ENCODE data around the gene SBNO1.
"Not testable (repeated sequence)": the region's sequence is repeated elsewhere in the genome, so short reads cannot be mapped to it uniquely, and the experiment has no call there.

The SBNO1 gene

DNA sequence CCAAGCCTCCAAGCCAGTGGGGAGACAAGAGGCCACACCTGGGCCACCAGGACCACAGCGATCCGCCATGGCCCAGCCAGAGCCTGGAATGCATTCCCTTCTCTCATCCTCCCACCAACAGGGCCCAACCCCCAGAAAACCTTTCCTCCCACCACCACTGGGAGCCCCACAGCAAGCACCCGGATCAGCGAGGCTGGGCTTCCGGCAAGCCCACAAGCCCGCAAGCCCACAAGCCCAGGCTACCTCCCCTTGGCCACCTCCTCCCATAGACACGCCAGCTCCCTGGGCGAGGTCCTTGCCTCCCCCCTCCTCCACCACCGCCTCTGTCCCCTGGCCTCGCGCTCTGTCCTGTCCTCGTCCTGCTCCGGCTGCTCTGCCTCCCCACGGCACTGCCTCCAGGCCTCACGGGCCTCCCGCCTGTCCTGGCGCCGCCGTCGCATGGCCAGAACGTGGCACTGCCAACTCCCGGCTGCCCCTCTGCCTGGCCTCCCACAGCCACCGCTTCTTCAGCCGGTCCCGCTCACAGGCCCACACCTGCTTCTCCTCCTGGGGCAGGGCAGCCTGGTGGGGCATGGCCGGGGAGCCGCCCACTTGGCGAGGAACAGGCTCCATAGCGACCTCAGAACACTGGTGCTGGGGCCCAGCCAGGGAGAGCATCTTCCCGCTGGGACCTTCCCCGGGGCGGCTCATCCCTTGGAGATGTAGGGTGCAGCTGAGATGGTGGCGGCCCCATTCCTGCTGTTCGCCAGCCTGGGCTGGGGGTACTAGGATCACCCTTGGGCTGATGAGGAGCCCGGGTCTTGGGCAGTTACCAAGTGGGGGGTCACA lies 98.6 kb downstream of the SBNO1 start:
- no peaks in the 10 kb centered on the region for H3K9me3 ChIP-seq (ENCODE audit: control insufficient read depth, low read length)
- H3K4me1 ChIP-seq (ENCODE audit: control insufficient read depth, insufficient read depth, low read length), result peaks cover 5% of the 10 kb centered on the region
- no peak overlapping the region for H3K27ac ChIP-seq (ENCODE audit: insufficient read depth, low read depth, low read length, poor library complexity, severe bottlenecking)
- H3K4me3 ChIP-seq (ENCODE audit: insufficient read depth, low read depth, low read length), result no peak overlapping the region
- no peaks in the 10 kb centered on the region for H3K27me3 ChIP-seq (ENCODE audit: control insufficient read depth, insufficient read depth, low read length, poor library complexity, severe bottlenecking)
- peaks cover 17% of the 10 kb centered on the region for H3K36me3 ChIP-seq (ENCODE audit: control insufficient read depth, insufficient read depth, low read length)
- 93% methylated on average over 35 of the region's 35 CpGs for WGBS, 2 experiments

DNA sequence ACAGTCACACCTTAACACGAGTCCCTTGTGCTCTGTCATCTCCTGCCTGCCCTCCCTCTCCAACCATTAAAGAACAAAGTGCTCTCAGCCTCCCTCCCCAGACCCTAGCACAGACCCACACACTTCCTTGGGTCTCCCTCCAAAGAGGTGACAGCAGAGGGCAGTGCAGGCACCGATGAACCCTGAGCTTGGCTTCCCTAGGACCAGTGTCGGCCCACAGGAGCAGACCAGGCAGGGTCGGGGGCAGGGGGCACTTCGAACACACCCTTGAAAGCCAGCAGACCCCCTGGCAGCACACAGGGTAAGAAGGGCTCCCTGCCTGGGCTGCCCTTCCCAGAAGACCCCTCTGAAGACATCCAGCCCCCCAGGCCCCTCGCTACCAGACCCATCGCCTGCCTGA lies 100.0 kb downstream of the SBNO1 start:
- no peak overlapping the region for H3K4me3 ChIP-seq (ENCODE audit: insufficient read depth, low read depth, low read length)
- no peaks in the 10 kb centered on the region for H3K9me3 ChIP-seq (ENCODE audit: control insufficient read depth, low read length)
- peaks cover 32% of the 10 kb centered on the region for H3K36me3 ChIP-seq (ENCODE audit: control insufficient read depth, insufficient read depth, low read length)
- no peaks in the 10 kb centered on the region for H3K27me3 ChIP-seq (ENCODE audit: control insufficient read depth, insufficient read depth, low read length, poor library complexity, severe bottlenecking)
- H3K4me1 ChIP-seq (ENCODE audit: control insufficient read depth, insufficient read depth, low read length), result peaks cover 5% of the 10 kb centered on the region
- H3K27ac ChIP-seq (ENCODE audit: insufficient read depth, low read depth, low read length, poor library complexity, severe bottlenecking), result no peak overlapping the region
- WGBS, 2 experiments, result 75 to 78% methylated on average over 7 of the region's 7 CpGs

DNA sequence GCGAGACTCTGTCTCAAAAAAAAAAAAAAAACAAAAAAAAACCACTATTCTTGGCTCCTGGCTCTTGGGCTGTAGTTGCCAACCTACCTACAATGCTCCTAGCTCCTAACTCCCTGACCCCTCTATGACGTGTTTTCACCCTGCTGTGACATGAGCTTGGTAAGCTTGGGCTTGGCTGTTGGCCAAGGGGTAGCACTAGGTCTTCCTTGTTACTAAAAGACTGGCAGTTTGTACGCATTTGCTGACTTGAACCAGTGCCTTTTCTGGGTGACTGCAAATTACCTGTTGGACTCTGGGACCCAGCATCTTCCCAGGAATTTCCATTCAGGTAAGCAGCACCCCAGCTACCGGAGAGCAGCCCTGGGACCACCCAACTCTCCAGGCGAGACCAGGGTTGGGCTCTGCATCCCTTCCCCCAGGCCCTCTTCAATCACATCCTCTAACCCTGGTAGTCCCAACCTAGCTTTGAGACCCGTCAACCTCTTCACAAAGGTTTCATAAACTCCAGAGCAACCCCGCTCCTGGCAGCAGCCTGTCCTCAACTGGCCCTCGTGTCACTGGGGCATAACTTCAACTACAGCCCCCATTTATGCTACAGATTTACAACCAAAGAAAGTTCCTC lies 101.3 kb downstream of the SBNO1 start:
- WGBS, 2 experiments, result 94 to 95% methylated on average over 8 of the region's 8 CpGs

DNA sequence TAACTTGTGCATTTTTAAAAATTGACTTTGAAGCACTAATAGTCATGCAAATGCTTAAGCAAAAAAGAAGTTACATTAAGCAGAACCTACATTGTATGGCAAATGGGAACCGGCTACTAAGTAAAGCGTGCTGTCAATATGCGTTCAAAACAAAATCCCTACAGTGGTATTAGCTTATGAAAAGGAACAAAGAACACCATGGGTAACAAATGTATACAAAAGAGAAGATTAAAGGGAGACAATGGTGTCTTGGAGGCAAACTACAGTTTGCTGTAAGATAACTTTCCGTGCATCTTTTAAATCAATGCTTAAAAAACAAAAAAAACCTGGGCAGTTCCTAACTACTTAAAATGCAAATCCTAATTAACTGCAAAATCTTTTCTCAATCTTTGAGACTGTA lies 103.5 kb downstream of the SBNO1 start:
- Histone ChIP-seq H3K4me1 (ENCODE audit: control insufficient read depth, insufficient read depth, low read length) (no peaks in the 10 kb centered on the region), H3K4me3 (ENCODE audit: insufficient read depth, low read depth, low read length) (no peak overlapping the region), H3K9me3 (ENCODE audit: control insufficient read depth, low read length) (no peaks in the 10 kb centered on the region), H3K36me3 (ENCODE audit: control insufficient read depth, insufficient read depth, low read length) (peaks cover 40% of the 10 kb centered on the region), H3K27ac (ENCODE audit: insufficient read depth, low read depth, low read length, poor library complexity, severe bottlenecking) (no peak overlapping the region), H3K27me3 (ENCODE audit: control insufficient read depth, insufficient read depth, low read length, poor library complexity, severe bottlenecking) (no peaks in the 10 kb centered on the region)
- 44 to 48% methylated on average over 4 of the region's 4 CpGs for WGBS, 2 experiments

More for the DNA sequence above, 101.3 kb downstream of the SBNO1 start:
- Histone ChIP-seq H3K4me1 (ENCODE audit: control insufficient read depth, insufficient read depth, low read length) (no peaks in the 10 kb centered on the region), H3K36me3 (ENCODE audit: control insufficient read depth, insufficient read depth, low read length) (peaks cover 34% of the 10 kb centered on the region), H3K9me3 (ENCODE audit: control insufficient read depth, low read length) (no peaks in the 10 kb centered on the region), H3K4me3 (ENCODE audit: insufficient read depth, low read depth, low read length) (no peak overlapping the region), H3K27ac (ENCODE audit: insufficient read depth, low read depth, low read length, poor library complexity, severe bottlenecking) (no peak overlapping the region), H3K27me3 (ENCODE audit: control insufficient read depth, insufficient read depth, low read length, poor library complexity, severe bottlenecking) (no peaks in the 10 kb centered on the region)

DNA sequence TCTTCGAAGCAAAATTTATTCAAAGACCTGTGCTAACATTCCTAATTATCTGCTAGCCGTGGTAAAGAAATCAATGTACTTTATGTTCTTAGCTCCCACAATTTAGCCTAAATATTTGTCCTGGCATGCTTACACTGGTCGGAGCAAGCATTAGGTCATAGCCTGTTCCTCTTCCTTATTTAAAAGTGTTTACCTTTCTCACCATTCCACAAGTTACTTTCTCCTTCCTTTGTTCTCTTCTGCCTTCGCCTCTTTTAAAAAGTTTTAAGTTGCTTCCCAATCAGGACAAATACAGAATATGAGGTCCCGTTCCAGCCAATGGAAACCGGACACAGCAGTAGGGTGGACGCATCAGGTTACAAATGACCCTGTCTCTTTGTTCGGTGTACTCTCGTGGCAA lies 104.6 kb downstream of the SBNO1 start:
- H3K36me3 ChIP-seq (ENCODE audit: control insufficient read depth, insufficient read depth, low read length), result peaks cover 48% of the 10 kb centered on the region
- no peaks in the 10 kb centered on the region for H3K9me3 ChIP-seq (ENCODE audit: control insufficient read depth, low read length)
- no peaks in the 10 kb centered on the region for H3K4me1 ChIP-seq (ENCODE audit: control insufficient read depth, insufficient read depth, low read length)
- H3K4me3 ChIP-seq (ENCODE audit: insufficient read depth, low read depth, low read length), result no peak overlapping the region
- H3K27me3 ChIP-seq (ENCODE audit: control insufficient read depth, insufficient read depth, low read length, poor library complexity, severe bottlenecking), result no peaks in the 10 kb centered on the region
- H3K27ac ChIP-seq (ENCODE audit: insufficient read depth, low read depth, low read length, poor library complexity, severe bottlenecking), result no peak overlapping the region
- 84 to 86% methylated on average over 9 of the region's 9 CpGs for WGBS, 2 experiments

DNA sequence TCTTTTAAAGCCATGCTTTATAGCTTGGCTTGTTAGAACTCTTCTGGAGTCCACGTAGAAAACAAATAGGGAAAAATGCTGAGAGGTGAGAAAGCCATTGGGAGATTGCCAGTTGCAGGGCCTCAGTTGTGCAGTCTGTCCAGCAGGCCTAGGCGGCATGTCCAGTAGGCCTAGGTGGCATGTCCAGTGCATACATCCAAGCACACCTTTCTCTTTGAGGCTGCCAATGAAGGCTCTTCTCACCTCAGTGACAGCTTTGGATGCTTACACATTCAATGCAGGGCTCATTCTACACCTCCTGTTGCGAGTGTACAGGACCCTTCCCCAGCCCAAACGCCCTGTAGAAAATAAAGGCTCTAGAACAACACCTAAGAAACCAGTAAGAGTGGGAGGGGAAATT lies 106.1 kb downstream of the SBNO1 start:
- peaks cover 58% of the 10 kb centered on the region for H3K36me3 ChIP-seq (ENCODE audit: control insufficient read depth, insufficient read depth, low read length)
- no peak overlapping the region for H3K4me3 ChIP-seq (ENCODE audit: insufficient read depth, low read depth, low read length)
- WGBS, 2 experiments, result 64 to 74% methylated on average over 3 to 4 of the region's 4 CpGs
- H3K9me3 ChIP-seq (ENCODE audit: control insufficient read depth, low read length), result no peaks in the 10 kb centered on the region
- H3K27ac ChIP-seq (ENCODE audit: insufficient read depth, low read depth, low read length, poor library complexity, severe bottlenecking), result no peak overlapping the region
- H3K27me3 ChIP-seq (ENCODE audit: control insufficient read depth, insufficient read depth, low read length, poor library complexity, severe bottlenecking), result no peaks in the 10 kb centered on the region
- H3K4me1 ChIP-seq (ENCODE audit: control insufficient read depth, insufficient read depth, low read length), result no peaks in the 10 kb centered on the region

DNA sequence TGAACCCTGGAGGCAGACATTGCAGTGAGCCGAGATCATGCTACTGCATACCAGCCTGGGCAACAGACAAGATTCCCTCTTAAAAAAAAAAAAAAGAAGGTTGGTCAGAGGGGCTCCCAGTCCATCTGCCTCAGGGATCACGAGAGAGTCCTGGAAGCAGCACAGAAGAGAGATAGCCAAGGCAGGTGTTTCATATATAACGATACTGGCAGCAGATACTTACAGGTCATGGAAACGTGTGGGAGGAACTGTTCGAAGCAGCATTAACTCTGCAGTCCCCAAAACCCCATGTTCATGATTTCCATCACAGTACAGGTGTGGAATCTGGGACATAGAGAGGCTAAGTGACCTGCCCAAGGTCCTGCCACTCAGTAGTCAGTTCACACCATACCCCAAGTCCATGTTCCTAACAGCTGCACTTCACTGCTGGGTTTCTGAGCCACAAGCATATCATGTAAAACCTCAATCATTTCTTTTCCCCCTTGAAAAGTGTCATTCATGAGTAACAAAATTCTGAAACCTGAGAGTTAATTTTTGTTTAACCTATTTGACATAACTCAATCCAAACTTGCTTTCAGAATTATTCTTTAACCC lies 109.7 kb downstream of the SBNO1 start:
- WGBS, 2 experiments, result 95 to 96% methylated on average over 5 of the region's 5 CpGs
- H3K27me3 ChIP-seq (ENCODE audit: control insufficient read depth, insufficient read depth, low read length, poor library complexity, severe bottlenecking), result no peaks in the 10 kb centered on the region
- no peaks in the 10 kb centered on the region for H3K4me1 ChIP-seq (ENCODE audit: control insufficient read depth, insufficient read depth, low read length)
- no peak overlapping the region for H3K27ac ChIP-seq (ENCODE audit: insufficient read depth, low read depth, low read length, poor library complexity, severe bottlenecking)
- peaks cover 36% of the 10 kb centered on the region for H3K36me3 ChIP-seq (ENCODE audit: control insufficient read depth, insufficient read depth, low read length)
- no peaks in the 10 kb centered on the region for H3K9me3 ChIP-seq (ENCODE audit: control insufficient read depth, low read length)
- no peak overlapping the region for H3K4me3 ChIP-seq (ENCODE audit: insufficient read depth, low read depth, low read length)

DNA sequence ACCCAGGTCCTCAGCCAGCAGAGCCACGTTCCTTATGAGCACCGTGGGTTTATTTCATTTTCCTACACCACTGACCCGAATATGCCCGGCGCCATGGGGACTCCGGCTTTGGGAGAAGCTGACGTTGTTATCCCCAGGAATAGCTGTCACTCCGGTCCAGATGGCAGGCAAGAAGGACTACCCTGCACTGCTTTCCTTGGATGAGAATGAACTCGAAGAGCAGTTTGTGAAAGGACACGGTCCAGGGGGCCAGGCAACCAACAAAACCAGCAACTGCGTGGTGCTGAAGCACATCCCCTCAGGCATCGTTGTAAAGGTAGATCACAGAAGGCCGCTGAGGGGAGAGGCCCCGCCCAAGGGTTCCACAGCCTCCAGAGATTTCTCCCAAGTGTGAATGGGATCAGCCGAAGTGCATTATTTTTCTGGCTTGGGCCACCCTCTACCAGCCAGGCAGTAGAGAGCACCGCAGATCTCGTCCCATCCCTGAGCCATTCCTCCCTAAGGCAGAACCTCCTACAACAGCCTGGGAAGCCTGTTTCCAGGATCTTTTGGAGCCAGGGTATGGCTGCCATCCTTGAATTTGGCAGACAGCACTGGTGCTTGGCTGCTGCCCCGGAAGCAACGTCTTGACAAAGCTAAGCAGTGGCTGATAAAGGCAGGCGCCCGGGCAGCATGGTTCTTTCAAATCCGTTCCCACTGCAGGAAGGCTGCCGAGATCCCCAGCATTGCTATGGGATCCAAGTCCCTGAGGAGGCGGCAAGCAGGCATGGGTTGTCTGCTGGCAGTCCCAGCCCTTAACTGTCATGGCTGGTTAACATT lies 110.8 kb downstream of the SBNO1 start:
- Histone ChIP-seq H3K4me1 (ENCODE audit: control insufficient read depth, insufficient read depth, low read length) (no peaks in the 10 kb centered on the region), H3K4me3 (ENCODE audit: insufficient read depth, low read depth, low read length) (no peak overlapping the region), H3K27me3 (ENCODE audit: control insufficient read depth, insufficient read depth, low read length, poor library complexity, severe bottlenecking) (no peaks in the 10 kb centered on the region), H3K27ac (ENCODE audit: insufficient read depth, low read depth, low read length, poor library complexity, severe bottlenecking) (no peak overlapping the region), H3K36me3 (ENCODE audit: control insufficient read depth, insufficient read depth, low read length) (peaks cover 37% of the 10 kb centered on the region), H3K9me3 (ENCODE audit: control insufficient read depth, low read length) (no peaks in the 10 kb centered on the region)
- WGBS, 2 experiments, result 93 to 94% methylated on average over 24 of the region's 24 CpGs

DNA sequence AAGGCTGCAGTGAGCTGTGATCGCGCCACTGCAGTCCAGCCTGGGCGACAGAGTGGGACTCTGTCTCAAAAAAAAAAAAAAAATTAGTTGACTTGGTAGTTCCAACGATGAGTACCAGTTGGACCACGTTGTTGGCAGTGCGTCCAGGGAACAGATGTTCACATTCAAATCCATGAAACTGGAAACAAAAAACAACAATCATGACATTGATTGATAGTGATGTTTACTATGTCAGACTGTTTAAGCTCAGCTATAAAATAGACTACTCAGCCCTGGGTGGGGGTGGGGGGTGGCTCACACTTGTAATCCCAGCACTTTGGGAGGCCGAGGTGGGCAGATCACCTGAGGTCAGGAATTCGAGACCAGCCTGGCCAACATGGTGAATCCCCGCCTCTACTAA lies 112.3 kb downstream of the SBNO1 start:
- WGBS, 2 experiments, result 94 to 95% methylated on average over 9 of the region's 9 CpGs
- H3K27me3 ChIP-seq (ENCODE audit: control insufficient read depth, insufficient read depth, low read length, poor library complexity, severe bottlenecking); H3K4me1 ChIP-seq (ENCODE audit: control insufficient read depth, insufficient read depth, low read length); H3K9me3 ChIP-seq (ENCODE audit: control insufficient read depth, low read length); H3K4me3 ChIP-seq (ENCODE audit: insufficient read depth, low read depth, low read length); H3K27ac ChIP-seq (ENCODE audit: insufficient read depth, low read depth, low read length, poor library complexity, severe bottlenecking): not testable (repeated sequence)
- peaks cover 33% of the 10 kb centered on the region for H3K36me3 ChIP-seq (ENCODE audit: control insufficient read depth, insufficient read depth, low read length)

Measured in ectodermal cell (in vitro differentiated cells).